HG03196 (cell line): ENCODE measurements around the gene GALNT13.

Source experiments
- ATAC-seq: cut with Tn5 transposase; IDR thresholded peaks from one replicate; pipeline ENCODE4 v1.9.1; 2021; ENCODE audit not compliant: unreplicated experiment

Gene GALNT13

GRCh38 chr2:153940511-153940910 lies 68.8 kb downstream of the GALNT13 start:
- ATAC-seq = no peak

DNA sequence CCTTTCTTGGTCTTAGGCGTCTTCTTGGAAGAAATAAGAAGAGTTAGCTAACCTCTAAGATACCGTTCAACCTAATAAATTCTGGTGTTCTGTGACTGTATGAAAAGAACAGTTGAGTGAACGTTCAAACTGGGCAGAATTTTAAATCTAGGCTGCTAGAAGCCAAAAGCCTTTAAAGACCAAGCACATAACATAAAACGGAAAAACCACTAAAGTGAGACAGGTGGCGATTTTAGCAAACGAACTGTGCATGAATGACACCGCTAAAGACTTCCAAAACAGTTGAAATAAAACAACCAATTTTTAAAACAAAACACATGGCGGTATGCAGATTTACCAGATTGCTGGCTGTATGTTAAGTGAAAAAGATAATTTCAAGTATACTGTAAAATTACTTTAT lies 73.1 kb downstream of the GALNT13 start:
- ATAC-seq = no peak

DNA sequence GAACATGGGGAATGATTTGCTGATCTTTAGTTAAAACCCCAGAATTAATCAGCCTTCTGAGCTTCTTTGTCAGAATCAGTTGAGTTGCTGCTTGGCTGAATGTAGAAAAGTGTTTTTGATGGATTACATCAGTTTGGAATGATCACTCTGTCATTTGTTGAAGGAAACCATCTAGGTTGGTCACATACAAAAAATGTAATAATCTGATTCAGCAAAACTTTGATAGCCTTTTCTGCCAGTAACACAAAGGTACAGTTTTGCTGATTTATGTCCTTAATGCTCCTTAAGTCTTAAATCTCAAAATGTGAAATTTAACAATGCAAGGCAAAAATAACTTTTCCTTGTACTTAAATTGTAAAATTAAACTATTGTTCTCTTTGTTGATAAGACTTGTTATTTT lies 74.3 kb downstream of the GALNT13 start:
- ATAC-seq = no peak

GRCh38 chr2:153953761-153954160 lies 82.0 kb downstream of the GALNT13 start:
- no peak for ATAC-seq

GRCh38 chr2:153963256-153963655 lies 91.5 kb downstream of the GALNT13 start:
- no peak for ATAC-seq

- no peak for ATAC-seq
Measured at GRCh38 chr2:153967248-153967973, 95.7 kb downstream of the GALNT13 start.

GRCh38 chr2:153971250-153971649 lies 99.5 kb downstream of the GALNT13 start:
- no peak for ATAC-seq

- ATAC-seq = no peak
Measured at GRCh38 chr2:153971855-153972254, 100.1 kb downstream of the GALNT13 start.

DNA sequence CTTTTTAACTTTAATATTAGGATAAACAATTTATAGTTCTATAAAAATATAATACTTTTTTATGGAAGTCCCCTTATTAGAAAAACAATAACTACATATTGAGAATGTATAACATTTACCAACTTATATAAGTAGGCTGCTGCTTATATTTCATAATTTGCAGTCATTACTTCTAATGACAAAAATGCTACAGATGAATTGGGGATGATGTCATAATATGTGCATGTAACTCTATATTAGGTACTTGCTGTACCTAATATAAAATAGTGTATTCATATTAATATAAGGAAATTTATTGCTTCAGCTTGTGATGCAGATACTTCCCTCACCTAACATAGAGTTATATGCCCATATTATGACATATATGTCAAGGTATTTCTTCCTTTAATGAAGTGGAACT lies 100.7 kb downstream of the GALNT13 start:
- ATAC-seq = no peak

GRCh38 chr2:153986488-153987229 lies 114.9 kb downstream of the GALNT13 start:
- no peak for ATAC-seq

DNA sequence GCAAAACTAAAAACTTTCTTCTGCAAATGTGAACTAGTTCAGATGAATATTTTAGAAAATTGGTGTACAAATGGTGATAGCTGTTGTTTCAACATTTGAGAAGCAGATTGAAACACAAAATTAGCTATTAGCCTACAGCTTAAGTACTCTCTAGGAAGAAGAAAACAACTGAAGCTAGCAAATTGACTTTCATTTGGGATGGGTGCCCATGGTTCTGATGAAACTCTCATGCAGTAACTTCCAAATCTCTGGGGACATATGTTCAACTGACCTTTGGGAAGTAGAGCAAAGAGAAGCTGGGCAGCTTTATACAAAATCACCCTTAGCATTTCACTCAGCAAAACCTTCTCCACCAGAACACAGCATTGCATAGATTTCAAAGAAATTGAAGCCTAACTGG lies 119.0 kb downstream of the GALNT13 start:
- ATAC-seq = no peak

GRCh38 chr2:154013514-154013913 lies 141.8 kb downstream of the GALNT13 start:
- ATAC-seq = no peak

GRCh38 chr2:154015233-154015632 lies 143.5 kb downstream of the GALNT13 start:
- no peak for ATAC-seq

- no peak for ATAC-seq
Measured at GRCh38 chr2:154029504-154029903, 157.8 kb downstream of the GALNT13 start.

GRCh38 chr2:154032220-154032619 lies 160.5 kb downstream of the GALNT13 start:
- no peak for ATAC-seq

GRCh38 chr2:154046493-154046892 lies 174.8 kb downstream of the GALNT13 start:
- no peak for ATAC-seq

GRCh38 chr2:154048905-154049304 lies 177.2 kb downstream of the GALNT13 start:
- ATAC-seq = no peak

GRCh38 chr2:154049561-154049960 lies 177.8 kb downstream of the GALNT13 start:
- no peak for ATAC-seq

- no peak for ATAC-seq
Measured at GRCh38 chr2:154067124-154067523, 195.4 kb downstream of the GALNT13 start.

- no peak for ATAC-seq
Measured at GRCh38 chr2:154078926-154079325, 207.2 kb downstream of the GALNT13 start.

- ATAC-seq = no peak
Measured at GRCh38 chr2:154092571-154092970, 220.8 kb downstream of the GALNT13 start.

- no peak for ATAC-seq
Measured at GRCh38 chr2:154093856-154094255, 222.1 kb downstream of the GALNT13 start.
